ENCODE results near the gene CAVIN1.
"Not testable (repeated sequence)": the region's sequence is repeated elsewhere in the genome, so short reads cannot be mapped to it uniquely, and the experiment has no call there.

Gene CAVIN1

DNA sequence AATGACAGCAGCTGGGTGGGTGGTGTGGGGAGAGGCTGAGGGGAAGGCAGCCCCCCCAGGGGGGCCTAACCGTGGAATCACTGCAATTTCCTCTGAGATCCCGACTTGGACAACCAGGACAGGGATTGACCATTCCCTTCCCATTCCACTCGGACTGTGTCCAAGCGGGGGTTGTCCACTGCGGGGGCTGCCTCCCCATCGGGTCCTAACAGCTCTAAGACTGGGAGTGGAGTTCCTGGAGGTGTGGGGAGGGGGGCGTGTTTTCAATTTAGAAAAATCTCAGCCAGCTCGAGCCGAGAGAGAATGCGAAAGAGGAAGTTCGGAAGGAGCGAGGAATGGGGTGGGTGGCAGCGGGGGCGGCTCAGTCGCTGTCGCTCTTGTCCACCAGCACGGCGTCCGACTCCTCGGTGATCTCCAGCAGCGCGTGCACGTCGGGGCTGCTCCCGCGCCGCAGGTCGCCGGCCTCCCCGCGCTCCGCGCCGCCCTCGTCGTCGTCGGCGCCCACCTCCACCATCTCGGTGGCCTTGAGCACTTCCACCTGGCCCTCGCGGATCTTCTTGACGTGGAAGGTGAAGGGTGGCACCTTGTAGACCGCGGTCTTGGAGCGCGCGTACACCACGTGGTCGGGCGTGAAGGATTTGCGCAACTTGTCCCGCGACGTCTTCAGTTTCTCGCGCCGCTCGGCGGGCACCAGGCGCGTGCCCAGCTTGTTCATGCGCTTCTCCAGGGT lies 18.6 kb downstream of the CAVIN1 start:
- no peak for DNase-seq

GRCh38 chr17:42403150-42403549 lies 19.9 kb downstream of the CAVIN1 start:
- no peak for DNase-seq

- no peak for DNase-seq
These were observed 20.9 kb downstream of the CAVIN1 start for GRCh38 chr17:42402117-42402516.

DNA sequence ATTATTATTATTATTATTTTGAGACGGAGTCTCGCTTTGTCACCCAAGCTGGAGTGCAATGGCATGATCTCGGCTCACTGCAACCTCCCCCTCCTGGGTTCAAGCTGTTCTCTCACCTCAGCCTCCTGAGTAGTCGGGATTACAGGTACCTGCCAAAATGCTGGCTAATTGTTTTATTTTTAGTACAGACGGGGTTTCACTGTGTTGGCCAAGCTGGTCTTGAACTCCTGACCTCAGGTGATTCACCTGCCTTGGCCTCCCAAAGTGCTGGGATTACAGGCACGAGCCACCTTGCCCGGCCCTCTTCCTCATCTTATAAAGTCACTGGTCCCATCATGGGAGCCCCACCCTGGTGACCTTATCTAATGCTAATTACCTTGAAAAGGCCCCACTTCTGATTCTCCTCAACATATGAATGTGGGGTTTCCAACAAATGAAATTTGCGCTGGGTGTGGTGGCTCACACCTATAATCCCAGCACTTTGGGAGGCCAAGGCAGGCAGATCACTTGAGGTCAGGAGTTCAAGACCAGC lies 22.1 kb downstream of the CAVIN1 start:
- not testable (repeated sequence) for DNase-seq

- DNase-seq, result no peak
These were observed 22.9 kb downstream of the CAVIN1 start for GRCh38 chr17:42399948-42400843.

- DNase-seq, result no peak
These were observed 23.9 kb downstream of the CAVIN1 start for GRCh38 chr17:42399121-42399520.

GRCh38 chr17:42395601-42396000 lies 27.5 kb downstream of the CAVIN1 start:
- not testable (repeated sequence) for DNase-seq

GRCh38 chr17:42394838-42395237 lies 28.2 kb downstream of the CAVIN1 start:
- no peak for DNase-seq

DNA sequence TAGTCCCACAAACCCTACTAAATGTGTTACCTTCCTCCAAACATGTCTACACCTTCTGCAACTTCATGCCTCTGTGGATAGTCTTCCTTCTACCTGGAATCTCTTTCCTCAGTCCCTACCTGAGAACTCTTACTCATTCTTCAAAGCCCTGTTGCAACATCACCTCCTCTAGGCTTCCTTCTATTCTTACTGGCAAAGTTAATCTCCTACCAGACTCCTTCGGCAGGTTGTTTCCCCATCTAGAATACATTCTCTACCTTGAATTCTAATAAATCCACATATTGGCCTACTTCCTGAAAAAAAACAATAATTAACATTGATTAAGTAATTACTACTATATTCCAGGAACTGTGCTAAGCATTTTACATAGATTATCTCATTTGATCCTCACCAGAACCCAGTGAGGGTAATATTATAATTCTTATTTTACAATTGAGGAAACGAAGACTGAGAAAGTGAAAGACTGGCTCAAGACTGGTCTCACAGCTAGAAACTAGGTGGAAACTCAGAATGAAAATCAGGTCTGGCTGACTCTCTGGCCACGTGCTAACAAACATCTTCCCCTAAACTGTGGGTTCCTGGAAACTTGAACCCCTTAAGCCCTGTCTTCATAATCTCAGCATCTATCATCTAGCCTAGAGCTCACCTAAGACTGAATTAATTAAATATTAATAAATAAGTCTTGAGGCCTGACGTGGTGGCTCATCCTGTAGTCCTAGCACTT lies 30.2 kb downstream of the CAVIN1 start:
- no peak for DNase-seq

DNA sequence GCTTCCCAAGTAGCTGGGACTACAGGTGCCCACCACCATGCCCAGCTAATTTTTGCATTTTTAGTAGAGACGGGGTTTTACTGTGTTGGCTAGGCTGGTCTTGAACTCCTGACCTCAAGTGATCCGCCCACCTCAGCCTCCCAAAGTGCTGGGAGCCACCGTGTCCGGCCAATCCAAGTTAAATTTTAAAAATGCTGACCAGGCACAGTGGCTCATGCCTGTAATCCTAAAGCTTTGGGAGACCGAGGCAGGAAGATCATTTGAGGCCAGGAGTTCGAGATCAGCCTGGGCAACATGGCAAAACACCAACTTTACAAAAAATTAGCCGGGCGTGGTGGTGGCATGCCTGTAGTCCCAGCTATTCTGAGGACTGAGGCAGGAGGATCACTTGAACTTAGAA lies 31.6 kb downstream of the CAVIN1 start:
- DNase-seq, result not testable (repeated sequence)

- DNase-seq, result no peak
These were observed 33.2 kb downstream of the CAVIN1 start for GRCh38 chr17:42389899-42390298.

DNA sequence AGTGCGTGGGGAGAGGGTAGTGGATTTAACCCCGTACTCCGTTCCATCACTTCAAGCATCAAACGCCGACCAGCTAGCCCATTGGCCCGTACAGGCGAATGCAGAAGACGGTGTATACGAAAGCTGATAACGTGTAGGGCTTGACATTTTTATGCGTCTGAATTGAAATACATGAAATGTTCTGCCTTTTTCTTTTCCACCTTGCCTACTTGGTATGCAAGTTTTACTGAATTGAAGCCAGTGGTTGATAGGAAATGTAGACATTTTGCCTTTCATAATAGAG lies 34.0 kb downstream of the CAVIN1 start:
- no peak for DNase-seq

GRCh38 chr17:42388381-42389134 lies 34.5 kb downstream of the CAVIN1 start, which contains the start of gene STAT3:
Gene STAT3, minus strand, starts transcription at chr17:42388442. Its CDS starts 39,926 bp downstream, at chr17:42348516.
- DNase-seq, result peak; percentile 100

DNA sequence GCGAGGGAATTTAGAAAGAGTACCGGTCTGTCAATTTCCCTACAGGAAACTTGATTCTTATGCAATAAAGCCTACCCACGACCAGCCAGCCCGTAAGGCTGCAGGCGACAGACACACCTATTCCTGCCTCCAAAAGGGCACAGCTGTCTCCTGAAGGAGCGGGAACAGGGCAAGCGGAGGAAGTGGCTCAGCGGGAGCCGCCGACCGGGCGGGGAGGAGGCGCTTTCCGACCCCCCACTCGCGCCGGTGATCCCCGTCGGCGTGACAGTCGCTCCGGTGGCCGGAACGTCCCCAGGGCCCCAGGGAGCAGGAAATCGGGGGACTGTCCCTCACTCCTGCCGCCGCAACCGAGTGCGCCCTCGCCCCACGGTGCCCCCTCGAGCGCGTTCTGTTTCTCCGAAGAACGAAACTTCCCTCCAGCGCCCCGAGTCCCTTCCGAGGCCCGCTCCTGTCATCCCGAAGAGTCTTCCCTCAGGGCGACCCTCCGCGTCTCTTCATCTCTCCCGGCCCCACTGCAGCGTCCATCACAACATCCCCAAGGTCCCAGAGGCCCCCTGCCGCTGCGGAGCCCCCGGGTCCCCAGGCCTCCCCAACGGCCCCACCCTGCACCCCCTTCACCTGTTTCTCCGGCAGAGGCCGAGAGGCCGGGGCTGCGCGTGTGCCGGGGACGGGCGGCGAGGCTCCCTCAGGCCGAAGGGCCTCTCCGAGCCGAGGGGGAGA lies 35.2 kb downstream of the CAVIN1 start:
- no peak for DNase-seq

DNA sequence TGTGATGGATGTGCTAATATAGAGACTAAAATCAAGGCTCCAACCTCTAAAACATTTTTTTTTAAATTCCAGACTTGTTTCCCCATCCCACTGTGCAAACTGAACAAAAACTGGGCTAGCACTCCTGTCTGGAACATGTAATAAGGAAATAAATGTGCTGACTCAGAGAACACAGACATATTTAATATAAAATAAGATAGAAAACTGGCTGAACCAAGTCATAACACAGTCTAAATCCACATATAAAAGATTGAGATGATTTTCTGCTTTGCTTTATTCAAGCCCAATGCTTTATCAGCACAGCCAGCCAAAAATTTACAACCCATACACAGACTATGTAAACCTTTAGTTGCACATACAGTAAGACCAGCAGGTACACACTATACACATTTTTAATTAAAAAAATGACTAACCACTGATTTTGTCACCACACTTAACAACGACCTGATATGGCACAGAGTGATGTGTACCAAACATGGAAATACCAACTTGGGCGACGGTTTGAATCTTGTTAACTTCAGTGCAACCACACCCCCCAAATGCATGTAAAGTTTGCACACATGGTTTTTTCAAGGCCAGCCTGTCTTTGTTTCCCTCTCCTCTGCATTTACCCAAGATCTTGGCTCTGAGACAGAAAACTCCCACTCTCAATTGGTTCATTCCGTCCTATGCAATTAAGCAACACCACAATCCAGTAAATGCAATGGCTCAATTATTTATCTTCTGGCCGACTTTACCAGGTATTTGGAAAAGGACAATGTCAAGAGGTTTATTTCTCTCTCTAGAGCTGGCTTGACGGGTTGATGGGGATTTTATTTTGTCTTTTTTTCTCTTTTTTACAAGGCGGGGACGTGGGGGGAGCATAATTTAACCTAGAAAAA lies 36.0 kb downstream of the CAVIN1 start:
- peak; percentile 65 for DNase-seq

DNA sequence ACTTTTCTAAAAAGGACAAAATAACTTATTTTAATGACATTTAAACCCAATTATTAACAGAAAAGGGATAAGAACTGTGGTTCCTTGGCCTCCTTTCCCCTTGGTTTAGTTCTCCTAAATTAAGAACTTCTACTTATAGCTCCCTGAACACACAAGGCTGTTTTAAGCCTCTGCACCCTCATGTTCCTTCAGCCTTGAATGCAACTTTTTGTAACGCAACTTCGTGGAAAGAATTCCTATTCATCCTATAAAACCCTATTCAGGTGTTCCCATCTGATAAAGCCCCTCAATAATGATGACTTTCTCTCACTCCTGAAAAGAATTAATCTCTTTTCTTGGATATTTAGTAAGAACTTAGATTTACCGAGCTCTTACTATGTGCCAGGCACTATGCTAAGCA lies 41.2 kb downstream of the CAVIN1 start:
- DNase-seq, result no peak

DNA sequence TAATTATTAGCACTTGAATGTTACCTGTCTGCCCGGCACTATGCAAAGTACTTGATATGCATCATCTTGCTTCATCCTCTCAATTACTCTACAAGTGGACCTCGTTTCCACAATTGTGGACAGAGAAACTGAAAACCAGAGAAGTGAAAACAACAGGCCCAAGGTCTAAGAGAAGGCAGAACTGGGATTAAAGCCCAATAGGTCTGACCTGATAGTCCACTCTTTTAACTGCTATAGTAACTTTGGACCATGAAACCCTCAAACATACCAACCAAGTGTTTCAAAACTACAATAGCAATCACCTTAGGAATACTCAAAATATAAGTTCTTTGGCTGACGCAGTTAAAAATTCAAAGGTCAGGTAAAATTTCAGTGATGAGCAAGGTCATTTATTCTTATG lies 42.1 kb downstream of the CAVIN1 start:
- DNase-seq, result no peak

GRCh38 chr17:42378959-42379594 lies 44.0 kb downstream of the CAVIN1 start:
- no peak for DNase-seq

- no peak for DNase-seq
These were observed 44.6 kb downstream of the CAVIN1 start for GRCh38 chr17:42378359-42378958.

DNA sequence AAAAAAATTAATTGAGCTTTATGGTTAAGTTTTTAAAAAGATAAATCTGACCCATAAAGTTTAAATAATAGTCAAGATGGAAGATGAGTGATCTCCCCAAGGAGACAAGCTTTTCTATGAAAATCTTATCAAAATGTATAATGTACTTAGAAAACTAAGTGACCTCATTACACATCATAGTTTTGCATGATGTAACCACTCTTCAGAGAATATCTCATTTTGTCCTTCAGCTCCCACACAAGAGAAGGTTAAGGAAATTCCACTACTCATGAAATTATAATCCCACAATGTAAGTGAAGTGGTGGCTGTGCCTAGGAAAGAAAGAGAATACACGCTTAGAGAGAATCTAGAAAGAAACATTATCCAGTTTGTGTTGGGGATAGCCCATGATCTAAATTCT lies 49.2 kb downstream of the CAVIN1 start:
- no peak for DNase-seq

All from fibroblast of upper back skin (primary cell).